ENCODE results near the gene DHRS7B. TPM values are rescaled to one million over a fixed set of nuclear protein-coding genes. Genes with fewer than 3 reads are reported as not detected.
"Not testable (repeated sequence)": the region's sequence is repeated elsewhere in the genome, so short reads cannot be mapped to it uniquely, and the experiment has no call there.

The DHRS7B gene
- total and polyA plus RNA-seq, 9 donors, result 17.4 to 33.7 (median 20.2) TPM

DNA sequence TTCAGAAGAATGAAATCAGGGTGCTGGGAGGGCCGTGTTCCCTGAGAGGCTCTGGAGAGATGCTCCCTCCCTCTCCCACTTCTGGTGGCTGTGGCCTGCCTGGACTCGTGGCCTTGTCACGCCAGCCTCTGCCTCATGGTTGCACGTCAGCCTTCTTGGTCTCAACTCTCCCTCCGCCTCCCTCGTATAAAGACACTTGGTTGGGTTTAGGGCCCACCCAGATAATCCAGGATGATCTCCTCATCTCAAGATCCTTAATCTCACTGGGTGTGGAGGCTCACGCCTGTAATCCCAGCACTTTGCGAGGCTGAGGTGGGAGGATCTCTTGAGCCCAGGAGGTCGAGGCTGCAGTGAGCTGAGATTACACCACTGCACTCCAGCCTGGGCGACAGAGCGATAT lies 100.5 kb downstream of the DHRS7B start:
- not testable (repeated sequence) for DNase-seq; H3K27ac ChIP-seq (ENCODE audit: low read length); H3K4me1 ChIP-seq (ENCODE audit: control insufficient read depth, insufficient read depth, low read length); H3K4me3 ChIP-seq (ENCODE audit: low read length); H3K9me3 ChIP-seq (replicated peaks; ENCODE audit: control insufficient read depth, low read depth, low read length); H3K27me3 ChIP-seq (ENCODE audit: control insufficient read depth, insufficient read depth, low read length)
- peaks cover 14% of the 10 kb centered on the region for H3K36me3 ChIP-seq (ENCODE audit: control insufficient read depth, insufficient read depth, low read length)
- 75% methylated on average over 5 of the region's 11 CpGs for WGBS (ENCODE audit: insufficient coverage)

- Histone ChIP-seq H3K4me3 (ENCODE audit: low read length) (no peak overlapping the region), H3K36me3 (ENCODE audit: control insufficient read depth, insufficient read depth, low read length) (peaks cover 6% of the 10 kb centered on the region), H3K9me3 (replicated peaks; ENCODE audit: control insufficient read depth, low read depth, low read length) (peaks cover 7% of the 10 kb centered on the region), H3K27ac (ENCODE audit: low read length) (no peak overlapping the region), H3K27me3 (ENCODE audit: control insufficient read depth, insufficient read depth, low read length) (no peaks in the 10 kb centered on the region), H3K4me1 (ENCODE audit: control insufficient read depth, insufficient read depth, low read length) (peaks cover 8% of the 10 kb centered on the region)
- no peak for DNase-seq
- WGBS (ENCODE audit: insufficient coverage), result 73% methylated on average over 4 of the region's 4 CpGs
These were observed 101.3 kb downstream of the DHRS7B start for GRCh38 chr17:21228111-21228510.

GRCh38 chr17:21228845-21229244 lies 102.1 kb downstream of the DHRS7B start:
- DNase-seq, result no peak
- WGBS (ENCODE audit: insufficient coverage), result no CpG with 5 or more reads among the region's 2 CpGs
- H3K36me3 ChIP-seq (ENCODE audit: control insufficient read depth, insufficient read depth, low read length), result no peaks in the 10 kb centered on the region
- H3K27ac ChIP-seq (ENCODE audit: low read length), result no peak overlapping the region
- H3K4me3 ChIP-seq (ENCODE audit: low read length), result no peak overlapping the region
- H3K9me3 ChIP-seq (replicated peaks; ENCODE audit: control insufficient read depth, low read depth, low read length), result peaks cover 7% of the 10 kb centered on the region
- no peaks in the 10 kb centered on the region for H3K27me3 ChIP-seq (ENCODE audit: control insufficient read depth, insufficient read depth, low read length)
- H3K4me1 ChIP-seq (ENCODE audit: control insufficient read depth, insufficient read depth, low read length), result peaks cover 8% of the 10 kb centered on the region

- Histone ChIP-seq H3K27me3 (ENCODE audit: control insufficient read depth, insufficient read depth, low read length) (no peaks in the 10 kb centered on the region), H3K27ac (ENCODE audit: low read length) (no peak overlapping the region), H3K4me1 (ENCODE audit: control insufficient read depth, insufficient read depth, low read length) (peaks cover 8% of the 10 kb centered on the region), H3K36me3 (ENCODE audit: control insufficient read depth, insufficient read depth, low read length) (no peaks in the 10 kb centered on the region), H3K4me3 (ENCODE audit: low read length) (no peak overlapping the region), H3K9me3 (replicated peaks; ENCODE audit: control insufficient read depth, low read depth, low read length) (peaks cover 7% of the 10 kb centered on the region)
- 49% methylated on average over 6 of the region's 6 CpGs for WGBS (ENCODE audit: insufficient coverage)
- DNase-seq, result no peak
These were observed 104.8 kb downstream of the DHRS7B start for GRCh38 chr17:21231533-21231932.

DNA sequence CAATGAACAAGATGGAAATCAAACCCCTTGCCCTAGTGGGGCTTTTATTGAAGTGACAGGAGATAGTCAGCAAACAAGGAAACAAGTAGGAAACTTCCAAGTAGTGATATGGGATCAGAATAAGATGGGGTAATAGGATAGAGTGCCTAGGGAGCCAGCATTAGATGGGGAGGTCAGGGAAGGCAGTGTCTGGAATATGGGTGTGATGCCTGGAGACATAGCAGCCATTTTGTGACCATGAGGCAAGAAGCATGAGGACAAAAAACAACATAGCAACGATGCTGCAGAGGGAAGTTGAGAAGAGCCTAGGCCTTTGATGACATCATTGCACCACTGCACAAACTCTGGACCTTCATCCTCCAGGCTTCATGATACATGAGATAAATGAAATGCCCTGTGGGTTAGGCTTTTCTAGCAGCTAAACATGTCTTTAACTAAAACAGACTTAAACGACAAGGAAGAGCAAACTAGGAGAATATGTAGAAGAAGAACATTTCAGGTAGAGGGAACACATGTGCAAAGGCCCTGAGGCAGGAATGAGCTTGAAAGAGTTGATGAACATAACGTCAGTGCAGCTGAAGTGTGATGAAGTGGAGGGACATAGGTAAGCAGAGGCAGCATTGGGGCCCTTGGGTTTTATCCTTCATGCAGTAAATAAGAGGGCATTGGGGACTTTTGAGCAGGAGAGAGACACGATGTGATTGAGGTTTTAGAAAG lies 105.4 kb downstream of the DHRS7B start:
- H3K27ac ChIP-seq (ENCODE audit: low read length), result no peak overlapping the region
- H3K4me3 ChIP-seq (ENCODE audit: low read length), result no peak overlapping the region
- H3K9me3 ChIP-seq (replicated peaks; ENCODE audit: control insufficient read depth, low read depth, low read length), result peaks cover 7% of the 10 kb centered on the region
- 95% methylated on average over 4 of the region's 4 CpGs for WGBS (ENCODE audit: insufficient coverage)
- DNase-seq, result no peak
- H3K4me1 ChIP-seq (ENCODE audit: control insufficient read depth, insufficient read depth, low read length), result peaks cover 8% of the 10 kb centered on the region
- H3K27me3 ChIP-seq (ENCODE audit: control insufficient read depth, insufficient read depth, low read length), result no peaks in the 10 kb centered on the region
- no peaks in the 10 kb centered on the region for H3K36me3 ChIP-seq (ENCODE audit: control insufficient read depth, insufficient read depth, low read length)

DNA sequence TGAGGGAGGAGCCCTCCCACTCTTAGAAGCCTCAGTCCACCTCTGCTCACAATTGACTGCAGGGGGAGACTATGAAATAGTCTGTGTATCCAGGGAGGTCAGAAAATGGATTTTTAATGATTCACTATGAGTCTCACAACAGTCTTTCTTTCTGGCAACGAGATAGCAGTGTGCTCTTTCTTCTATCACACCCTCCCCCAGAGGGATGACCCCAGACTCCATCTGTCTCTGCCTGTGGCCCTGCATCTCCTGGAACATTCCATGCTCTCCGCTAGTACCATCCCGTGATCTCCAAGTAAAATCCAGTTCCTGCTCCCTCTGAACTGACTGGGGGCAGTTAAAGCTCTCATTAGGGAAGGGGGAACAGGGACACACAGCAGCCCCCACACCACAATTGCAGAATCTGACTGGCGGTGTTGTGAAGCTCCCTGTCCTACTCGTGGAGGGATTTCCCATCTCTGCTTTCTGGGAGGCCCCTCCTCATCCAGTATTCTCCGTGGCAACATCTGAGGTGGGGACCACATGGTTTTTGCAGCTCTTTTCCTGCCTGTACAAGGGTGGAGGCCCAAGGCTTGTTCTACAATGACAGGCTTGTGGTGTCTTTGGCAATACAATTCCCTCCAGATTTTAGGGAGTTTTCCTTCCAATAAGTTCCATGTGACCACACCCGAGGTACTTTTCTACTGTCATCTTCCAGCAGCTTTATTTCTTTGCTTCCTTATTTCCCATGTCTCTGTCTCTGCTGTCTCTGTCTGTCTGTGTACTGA lies 107.0 kb downstream of the DHRS7B start:
- no peak overlapping the region for H3K27ac ChIP-seq (ENCODE audit: low read length)
- no peaks in the 10 kb centered on the region for H3K36me3 ChIP-seq (ENCODE audit: control insufficient read depth, insufficient read depth, low read length)
- H3K4me1 ChIP-seq (ENCODE audit: control insufficient read depth, insufficient read depth, low read length), result peaks cover 3% of the 10 kb centered on the region
- DNase-seq, result peak; percentile 79
- 15% methylated on average over 2 of the region's 7 CpGs for WGBS (ENCODE audit: insufficient coverage)
- H3K4me3 ChIP-seq (ENCODE audit: low read length), result no peak overlapping the region
- H3K27me3 ChIP-seq (ENCODE audit: control insufficient read depth, insufficient read depth, low read length), result no peaks in the 10 kb centered on the region
- H3K9me3 ChIP-seq (replicated peaks; ENCODE audit: control insufficient read depth, low read depth, low read length), result peaks cover 7% of the 10 kb centered on the region

GRCh38 chr17:21235921-21236320 lies 109.2 kb downstream of the DHRS7B start:
- WGBS (ENCODE audit: insufficient coverage), result 73% methylated on average over 1 of the region's 1 CpG
- no peak overlapping the region for H3K27ac ChIP-seq (ENCODE audit: low read length)
- H3K9me3 ChIP-seq (replicated peaks; ENCODE audit: control insufficient read depth, low read depth, low read length), result peaks cover 7% of the 10 kb centered on the region
- H3K4me3 ChIP-seq (ENCODE audit: low read length), result no peak overlapping the region
- no peaks in the 10 kb centered on the region for H3K27me3 ChIP-seq (ENCODE audit: control insufficient read depth, insufficient read depth, low read length)
- peaks cover 2% of the 10 kb centered on the region for H3K36me3 ChIP-seq (ENCODE audit: control insufficient read depth, insufficient read depth, low read length)
- peaks cover 11% of the 10 kb centered on the region for H3K4me1 ChIP-seq (ENCODE audit: control insufficient read depth, insufficient read depth, low read length)
- no peak for DNase-seq

- no peaks in the 10 kb centered on the region for H3K9me3 ChIP-seq (replicated peaks; ENCODE audit: control insufficient read depth, low read depth, low read length)
- H3K27ac ChIP-seq (ENCODE audit: low read length), result no peak overlapping the region
- H3K27me3 ChIP-seq (ENCODE audit: control insufficient read depth, insufficient read depth, low read length), result no peaks in the 10 kb centered on the region
- WGBS (ENCODE audit: insufficient coverage), result 41% methylated on average over 4 of the region's 12 CpGs
- DNase-seq, result no peak
- peaks cover 35% of the 10 kb centered on the region for H3K4me1 ChIP-seq (ENCODE audit: control insufficient read depth, insufficient read depth, low read length)
- peaks cover 14% of the 10 kb centered on the region for H3K36me3 ChIP-seq (ENCODE audit: control insufficient read depth, insufficient read depth, low read length)
- no peak overlapping the region for H3K4me3 ChIP-seq (ENCODE audit: low read length)
These were observed 113.1 kb downstream of the DHRS7B start for GRCh38 chr17:21239680-21240368.

- WGBS (ENCODE audit: insufficient coverage), result 61% methylated on average over 16 of the region's 25 CpGs
- peaks cover 35% of the 10 kb centered on the region for H3K4me1 ChIP-seq (ENCODE audit: control insufficient read depth, insufficient read depth, low read length)
- H3K36me3 ChIP-seq (ENCODE audit: control insufficient read depth, insufficient read depth, low read length), result peaks cover 14% of the 10 kb centered on the region
- DNase-seq, result no peak
- no peak overlapping the region for H3K4me3 ChIP-seq (ENCODE audit: low read length)
- H3K9me3 ChIP-seq (replicated peaks; ENCODE audit: control insufficient read depth, low read depth, low read length), result no peaks in the 10 kb centered on the region
- H3K27me3 ChIP-seq (ENCODE audit: control insufficient read depth, insufficient read depth, low read length), result no peaks in the 10 kb centered on the region
- no peak overlapping the region for H3K27ac ChIP-seq (ENCODE audit: low read length)
These were observed 113.7 kb downstream of the DHRS7B start for GRCh38 chr17:21240369-21241055.
